ENCODE measurements around the gene ERC1. TPM values are rescaled to one million over a fixed set of nuclear protein-coding genes. Genes with fewer than 3 reads are reported as not detected.

Gene ERC1
- total RNA-seq, 5 donors from 2014 or later (not counting 1 experiment from before 2014, with no cell fraction given): 41.8 to 68.0 (median 46.5) TPM

DNA sequence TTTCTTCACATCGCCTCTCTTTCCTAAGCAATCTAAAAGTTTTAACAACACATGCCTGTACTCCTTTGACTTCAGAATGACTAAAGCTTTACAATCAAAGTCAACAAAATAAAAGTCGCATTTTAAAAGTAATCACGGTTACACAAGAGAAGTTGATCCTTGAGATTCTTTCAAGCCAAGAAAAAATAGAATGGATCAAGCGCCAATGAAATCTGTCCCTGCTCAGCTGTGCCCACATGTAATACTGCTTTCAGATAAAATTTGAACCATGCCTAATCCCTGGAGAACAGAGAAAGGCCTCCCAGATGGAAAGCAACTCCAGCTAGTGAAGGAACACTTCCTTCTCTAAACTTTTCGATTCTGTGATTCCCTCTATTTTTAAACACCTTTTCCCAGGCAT is 490.3 kb downstream of the ERC1 start:
- H3K4me3 ChIP-seq (ENCODE audit: control insufficient read depth in 1 of 2, extremely low read depth in 1 of 2, low read length in 1 of 2): no peak overlapping the region
- Mint-ChIP-seq H3K4me1 (peaks cover 0 to 4% (median 0%) of the 10 kb centered on the region in 3 donors), H3K27me3 (no peaks in the 10 kb centered on the region), H3K9me3 (no peaks in the 10 kb centered on the region), H3K36me3 (no peaks in the 10 kb centered on the region), H3K4me3 (no peak overlapping the region), H3K27ac (no peak overlapping the region)
- no peaks in the 10 kb centered on the region for H3K36me3 ChIP-seq (ENCODE audit: control insufficient read depth in 2 of 2, extremely low read depth in 1 of 2, insufficient read depth in 1 of 2, low read length in 1 of 2)
- ChIA-PET CTCF (no interaction called here), POLR2A (no interaction called here)
- WGBS (ENCODE audit: insufficient coverage): 88% methylated on average over 4 of the region's 5 CpGs
- ATAC-seq (replicated peaks in 1 of 4) (no peak), DNase-seq (no peak)
- no peaks in the 10 kb centered on the region for H3K27me3 ChIP-seq (replicated peaks in 1 of 2; ENCODE audit: control insufficient read depth in 2 of 2, extremely low read depth in 1 of 2, insufficient read depth in 2 of 2, low read length in 1 of 2)
- no peak overlapping the region for H3K27ac ChIP-seq (ENCODE audit: low read length)
- H3K9me3 ChIP-seq: no peaks in the 10 kb centered on the region
- H3K4me1 ChIP-seq (ENCODE audit: control insufficient read depth in 1 of 2, extremely low read depth in 1 of 2, insufficient read depth in 2 of 2, low read length in 2 of 2): no peaks in the 10 kb centered on the region

DNA sequence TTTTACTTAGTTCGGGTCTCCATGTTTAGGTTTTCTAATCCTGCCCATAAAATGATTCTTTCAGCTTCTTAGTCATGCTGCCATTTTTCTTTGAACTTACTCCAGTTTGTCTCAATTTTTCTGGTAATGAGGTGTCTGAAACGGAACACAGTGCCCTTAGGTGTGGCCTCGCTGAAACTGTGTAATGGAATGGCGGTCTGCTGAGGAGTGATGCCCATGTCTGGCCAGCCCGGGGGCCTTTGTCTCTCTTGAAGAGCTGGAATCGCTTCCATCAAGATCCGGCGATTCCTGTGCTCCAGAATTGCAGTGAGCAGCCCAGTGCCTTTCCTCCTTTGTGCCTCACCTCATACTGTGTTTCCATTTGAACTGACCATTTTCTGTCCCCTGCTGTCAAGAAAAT is 490.9 kb downstream of the ERC1 start:
- H3K27ac Mint-ChIP-seq: no peak overlapping the region

GRCh38 chr12:1488908-1489381 is 497.9 kb downstream of the ERC1 start:
- no peaks in the 10 kb centered on the region for H3K27me3 ChIP-seq (replicated peaks in 1 of 2; ENCODE audit: control insufficient read depth in 2 of 2, extremely low read depth in 1 of 2, insufficient read depth in 2 of 2, low read length in 1 of 2)
- CTCF ChIA-PET: interaction anchor here in 1 of 2 donors (0.7 kb wide), 1 partner anchor 42 kb away, joined by 3 read pairs; no protein-coding TSS in a partner anchor
- POLR2A ChIA-PET: no interaction called here
- H3K4me1 ChIP-seq (ENCODE audit: control insufficient read depth in 1 of 2, extremely low read depth in 1 of 2, insufficient read depth in 2 of 2, low read length in 2 of 2): peaks cover 21 to 29% of the 10 kb centered on the region in 2 experiments
- H3K9me3 ChIP-seq: no peaks in the 10 kb centered on the region
- peak in 28 of 35 experiments; percentile 4 to 54 (median 22) for DNase-seq
- peak overlapping the region; percentile 82 to 94 for H3K27ac Mint-ChIP-seq
- H3K36me3 Mint-ChIP-seq: peaks cover 30% of the 10 kb centered on the region
- peaks cover 28 to 40% (median 33%) of the 10 kb centered on the region in 3 donors for H3K4me1 Mint-ChIP-seq
- no peaks in the 10 kb centered on the region for H3K9me3 Mint-ChIP-seq
- peak overlapping the region; percentile 2 to 74 (median 9) for H3K4me3 Mint-ChIP-seq
- H3K4me3 ChIP-seq (ENCODE audit: control insufficient read depth in 1 of 2, extremely low read depth in 1 of 2, low read length in 1 of 2): no peak overlapping the region
- peaks cover 0 to 7% of the 10 kb centered on the region in 2 donors for H3K36me3 ChIP-seq (ENCODE audit: control insufficient read depth in 2 of 2, extremely low read depth in 1 of 2, insufficient read depth in 1 of 2, low read length in 1 of 2)
- no peaks in the 10 kb centered on the region for H3K27me3 Mint-ChIP-seq
- peak overlapping the region; percentile 56 for H3K27ac ChIP-seq (ENCODE audit: low read length)
- 41% methylated on average over 8 of the region's 13 CpGs for WGBS (ENCODE audit: insufficient coverage)
- ATAC-seq (replicated peaks in 1 of 4): peak; percentile 76 to 87 (median 84)

More for the DNA sequence above, 490.9 kb downstream of the ERC1 start:
- Mint-ChIP-seq H3K27me3 (no peaks in the 10 kb centered on the region), H3K4me1 (peaks cover 2 to 5% (median 4%) of the 10 kb centered on the region in 3 donors), H3K36me3 (no peaks in the 10 kb centered on the region), H3K4me3 (no peak overlapping the region), H3K9me3 (no peaks in the 10 kb centered on the region)
- no peak overlapping the region for H3K27ac ChIP-seq (ENCODE audit: low read length)
- ATAC-seq (replicated peaks in 1 of 4) (no peak), DNase-seq (no peak)
- no peaks in the 10 kb centered on the region for H3K9me3 ChIP-seq
- ChIA-PET CTCF (no interaction called here), POLR2A (no interaction called here)
- H3K4me3 ChIP-seq (ENCODE audit: control insufficient read depth in 1 of 2, extremely low read depth in 1 of 2, low read length in 1 of 2): no peak overlapping the region
- H3K36me3 ChIP-seq (ENCODE audit: control insufficient read depth in 2 of 2, extremely low read depth in 1 of 2, insufficient read depth in 1 of 2, low read length in 1 of 2): no peaks in the 10 kb centered on the region
- WGBS (ENCODE audit: insufficient coverage): 97% methylated on average over 5 of the region's 8 CpGs
- peaks cover 0 to 1% of the 10 kb centered on the region in 2 experiments for H3K4me1 ChIP-seq (ENCODE audit: control insufficient read depth in 1 of 2, extremely low read depth in 1 of 2, insufficient read depth in 2 of 2, low read length in 2 of 2)
- H3K27me3 ChIP-seq (replicated peaks in 1 of 2; ENCODE audit: control insufficient read depth in 2 of 2, extremely low read depth in 1 of 2, insufficient read depth in 2 of 2, low read length in 1 of 2): no peaks in the 10 kb centered on the region

DNA sequence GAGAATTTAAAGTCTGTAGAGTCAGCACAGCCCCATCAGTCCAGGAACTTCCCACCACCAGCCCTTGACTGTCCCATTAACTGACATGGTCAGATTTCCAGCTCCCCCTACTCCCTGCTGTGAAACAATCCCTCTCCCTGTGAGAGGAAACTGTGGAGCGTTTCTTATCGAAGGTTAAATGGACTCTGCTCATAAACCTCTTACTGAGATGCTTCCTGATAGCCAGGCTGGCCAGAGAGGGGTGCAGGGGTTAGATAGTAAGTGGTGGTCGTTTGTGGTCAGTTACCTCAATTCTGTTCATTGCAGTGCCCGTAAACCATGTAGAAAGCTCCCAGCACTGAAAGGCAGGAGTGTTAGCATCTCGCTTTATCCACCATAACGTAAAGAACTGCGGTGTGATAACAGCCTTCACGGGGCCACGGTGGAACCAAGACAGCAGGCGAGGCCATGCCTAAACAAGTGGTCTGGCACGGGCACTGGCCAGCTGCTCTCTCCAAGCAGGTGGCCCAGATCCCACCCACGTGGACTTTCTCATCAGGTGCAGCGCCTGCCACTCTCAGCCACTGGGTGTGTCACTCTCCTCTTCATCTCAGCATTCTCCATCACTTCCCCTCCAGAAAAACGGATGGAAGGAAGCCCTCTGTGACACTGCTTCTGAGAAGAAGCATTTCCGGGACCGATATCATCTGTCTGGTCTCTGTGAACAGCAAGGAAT is 501.1 kb downstream of the ERC1 start:
- peaks cover 25 to 33% (median 27%) of the 10 kb centered on the region in 3 donors for H3K4me1 Mint-ChIP-seq
- WGBS (ENCODE audit: insufficient coverage): 86% methylated on average over 14 of the region's 16 CpGs
- H3K27ac Mint-ChIP-seq: peak overlapping the region in 1 of 2 donors; percentile 41
- Histone ChIP-seq H3K27me3 (replicated peaks in 1 of 2; ENCODE audit: control insufficient read depth in 2 of 2, extremely low read depth in 1 of 2, insufficient read depth in 2 of 2, low read length in 1 of 2) (no peaks in the 10 kb centered on the region), H3K4me1 (ENCODE audit: control insufficient read depth in 1 of 2, extremely low read depth in 1 of 2, insufficient read depth in 2 of 2, low read length in 2 of 2) (peaks cover 21 to 25% of the 10 kb centered on the region in 2 experiments), H3K27ac (ENCODE audit: low read length) (no peak overlapping the region), H3K4me3 (ENCODE audit: control insufficient read depth in 1 of 2, extremely low read depth in 1 of 2, low read length in 1 of 2) (no peak overlapping the region), H3K36me3 (ENCODE audit: control insufficient read depth in 2 of 2, extremely low read depth in 1 of 2, insufficient read depth in 1 of 2, low read length in 1 of 2) (peaks cover 0 to 7% of the 10 kb centered on the region in 2 donors), H3K9me3 (no peaks in the 10 kb centered on the region)
- H3K9me3 Mint-ChIP-seq: no peaks in the 10 kb centered on the region
- POLR2A ChIA-PET: no interaction called here
- H3K36me3 Mint-ChIP-seq: peaks cover 33% of the 10 kb centered on the region
- ATAC-seq (replicated peaks in 1 of 4): no peak
- H3K4me3 Mint-ChIP-seq: no peak overlapping the region
- CTCF ChIA-PET: no interaction called here
- DNase-seq: no peak
- H3K27me3 Mint-ChIP-seq: no peaks in the 10 kb centered on the region

- no peaks in the 10 kb centered on the region for H3K9me3 Mint-ChIP-seq
- H3K36me3 ChIP-seq (ENCODE audit: control insufficient read depth in 2 of 2, extremely low read depth in 1 of 2, insufficient read depth in 1 of 2, low read length in 1 of 2): peaks cover 0 to 7% of the 10 kb centered on the region in 2 donors
- no peaks in the 10 kb centered on the region for H3K27me3 ChIP-seq (replicated peaks in 1 of 2; ENCODE audit: control insufficient read depth in 2 of 2, extremely low read depth in 1 of 2, insufficient read depth in 2 of 2, low read length in 1 of 2)
- peaks cover 7 to 11% of the 10 kb centered on the region in 2 experiments for H3K4me1 ChIP-seq (ENCODE audit: control insufficient read depth in 1 of 2, extremely low read depth in 1 of 2, insufficient read depth in 2 of 2, low read length in 2 of 2)
- DNase-seq (no peak), ATAC-seq (replicated peaks in 1 of 4) (no peak)
- no peak overlapping the region for H3K27ac Mint-ChIP-seq
- H3K27me3 Mint-ChIP-seq: no peaks in the 10 kb centered on the region
- no peak overlapping the region for H3K4me3 ChIP-seq (ENCODE audit: control insufficient read depth in 1 of 2, extremely low read depth in 1 of 2, low read length in 1 of 2)
- H3K4me1 Mint-ChIP-seq: peaks cover 10 to 16% (median 12%) of the 10 kb centered on the region in 3 donors
- peaks cover 33% of the 10 kb centered on the region for H3K36me3 Mint-ChIP-seq
- H3K4me3 Mint-ChIP-seq: no peak overlapping the region
- H3K9me3 ChIP-seq: no peaks in the 10 kb centered on the region
- CTCF ChIA-PET: no interaction called here
- POLR2A ChIA-PET: no interaction called here
- 97% methylated on average over 4 of the region's 15 CpGs for WGBS (ENCODE audit: insufficient coverage)
- no peak overlapping the region for H3K27ac ChIP-seq (ENCODE audit: low read length)
These were observed 502.9 kb downstream of the ERC1 start for GRCh38 chr12:1493781-1494565.

DNA sequence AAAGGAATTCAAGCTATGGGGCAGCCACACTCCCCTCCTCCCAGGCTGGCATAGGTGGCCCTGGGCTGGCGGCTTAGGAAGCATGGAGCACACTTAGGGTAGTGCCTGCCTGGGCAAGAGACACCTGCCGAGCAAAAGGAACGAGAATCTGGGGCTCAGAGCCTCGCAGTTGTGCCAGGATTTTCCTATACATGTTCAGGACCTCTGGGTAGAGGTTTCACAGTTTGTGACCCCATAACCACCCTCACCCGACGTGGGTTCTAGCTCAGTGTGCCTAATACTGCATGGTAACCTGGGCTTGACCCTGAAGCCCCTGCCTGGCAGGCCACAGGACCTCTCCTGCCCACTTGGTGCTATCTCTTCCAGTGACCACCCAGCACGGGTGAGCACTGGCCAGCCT is 503.8 kb downstream of the ERC1 start:
- Mint-ChIP-seq H3K27ac (no peak overlapping the region), H3K27me3 (no peaks in the 10 kb centered on the region), H3K9me3 (no peaks in the 10 kb centered on the region), H3K4me1 (peaks cover 3 to 7% (median 3%) of the 10 kb centered on the region in 3 donors), H3K36me3 (peaks cover 29% of the 10 kb centered on the region), H3K4me3 (no peak overlapping the region)
- Histone ChIP-seq H3K27ac (ENCODE audit: low read length) (no peak overlapping the region), H3K9me3 (no peaks in the 10 kb centered on the region), H3K4me1 (ENCODE audit: control insufficient read depth in 1 of 2, extremely low read depth in 1 of 2, insufficient read depth in 2 of 2, low read length in 2 of 2) (peaks cover 0 to 3% of the 10 kb centered on the region in 2 experiments), H3K4me3 (ENCODE audit: control insufficient read depth in 1 of 2, extremely low read depth in 1 of 2, low read length in 1 of 2) (no peak overlapping the region), H3K27me3 (replicated peaks in 1 of 2; ENCODE audit: control insufficient read depth in 2 of 2, extremely low read depth in 1 of 2, insufficient read depth in 2 of 2, low read length in 1 of 2) (peaks cover 0 to 2% of the 10 kb centered on the region in 2 experiments), H3K36me3 (ENCODE audit: control insufficient read depth in 2 of 2, extremely low read depth in 1 of 2, insufficient read depth in 1 of 2, low read length in 1 of 2) (peaks cover 0 to 4% of the 10 kb centered on the region in 2 donors)
- POLR2A ChIA-PET: no interaction called here
- no peak for DNase-seq
- CTCF ChIA-PET: interaction anchor here in 1 of 2 donors (0.5 kb wide), 1 partner anchor 11 kb away, joined by 4 read pairs; no protein-coding TSS in a partner anchor
- 84% methylated on average over 5 of the region's 7 CpGs for WGBS (ENCODE audit: insufficient coverage)
- ATAC-seq (replicated peaks in 1 of 4): no peak

Data from T-cell (primary cell).